ENCODE data around the gene YAP1.

YAP1 gene

DNA sequence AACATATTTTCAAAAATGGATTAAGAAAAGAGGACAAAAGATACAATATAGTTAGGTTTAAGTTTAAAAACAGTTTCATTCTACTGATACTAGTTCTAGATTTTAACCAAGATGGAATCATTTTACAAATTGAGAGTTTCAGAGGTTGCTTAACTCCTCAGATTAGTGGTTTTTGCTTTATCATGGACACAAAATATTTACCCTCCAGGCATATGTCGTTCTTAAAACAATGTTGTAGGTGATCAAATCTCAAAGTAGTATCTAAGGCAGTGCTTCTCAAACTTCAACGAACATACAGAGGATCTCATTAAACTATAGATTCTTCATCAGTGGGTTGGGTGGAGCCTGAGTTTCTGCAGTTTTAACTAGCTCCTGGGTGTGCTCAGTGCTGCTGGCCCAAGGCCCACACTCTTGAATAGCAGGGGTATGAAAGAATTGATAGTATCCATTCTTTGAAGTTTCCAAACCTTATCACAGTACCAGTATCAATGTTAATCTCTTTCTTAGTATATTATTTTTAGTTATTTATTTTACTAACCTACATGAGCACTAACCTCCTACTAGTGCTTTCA is 48.0 kb downstream of the YAP1 start:
- no peak overlapping the region for H3K4me3 Mint-ChIP-seq
- H3K4me1 Mint-ChIP-seq, result no peaks in the 10 kb centered on the region
- DNase-seq (ENCODE audit: low spot score in 2 of 2), result no peak
- no peak overlapping the region for H3K27ac Mint-ChIP-seq
- H3K27me3 Mint-ChIP-seq, result peaks cover under 1% of the 10 kb centered on the region
- ATAC-seq (ENCODE audit: low read depth), result no peak
- H3K36me3 Mint-ChIP-seq, result no peaks in the 10 kb centered on the region
- no peaks in the 10 kb centered on the region for H3K9me3 Mint-ChIP-seq

GRCh38 chr11:102163368-102163767 is 53.1 kb downstream of the YAP1 start:
- no peak overlapping the region for H3K4me3 Mint-ChIP-seq
- ATAC-seq (ENCODE audit: low read depth), result no peak
- no peak for DNase-seq (ENCODE audit: low spot score in 2 of 2)
- no peaks in the 10 kb centered on the region for H3K4me1 Mint-ChIP-seq
- no peaks in the 10 kb centered on the region for H3K36me3 Mint-ChIP-seq
- H3K27ac Mint-ChIP-seq, result no peak overlapping the region
- peaks cover 7% of the 10 kb centered on the region for H3K27me3 Mint-ChIP-seq
- no peaks in the 10 kb centered on the region for H3K9me3 Mint-ChIP-seq

DNA sequence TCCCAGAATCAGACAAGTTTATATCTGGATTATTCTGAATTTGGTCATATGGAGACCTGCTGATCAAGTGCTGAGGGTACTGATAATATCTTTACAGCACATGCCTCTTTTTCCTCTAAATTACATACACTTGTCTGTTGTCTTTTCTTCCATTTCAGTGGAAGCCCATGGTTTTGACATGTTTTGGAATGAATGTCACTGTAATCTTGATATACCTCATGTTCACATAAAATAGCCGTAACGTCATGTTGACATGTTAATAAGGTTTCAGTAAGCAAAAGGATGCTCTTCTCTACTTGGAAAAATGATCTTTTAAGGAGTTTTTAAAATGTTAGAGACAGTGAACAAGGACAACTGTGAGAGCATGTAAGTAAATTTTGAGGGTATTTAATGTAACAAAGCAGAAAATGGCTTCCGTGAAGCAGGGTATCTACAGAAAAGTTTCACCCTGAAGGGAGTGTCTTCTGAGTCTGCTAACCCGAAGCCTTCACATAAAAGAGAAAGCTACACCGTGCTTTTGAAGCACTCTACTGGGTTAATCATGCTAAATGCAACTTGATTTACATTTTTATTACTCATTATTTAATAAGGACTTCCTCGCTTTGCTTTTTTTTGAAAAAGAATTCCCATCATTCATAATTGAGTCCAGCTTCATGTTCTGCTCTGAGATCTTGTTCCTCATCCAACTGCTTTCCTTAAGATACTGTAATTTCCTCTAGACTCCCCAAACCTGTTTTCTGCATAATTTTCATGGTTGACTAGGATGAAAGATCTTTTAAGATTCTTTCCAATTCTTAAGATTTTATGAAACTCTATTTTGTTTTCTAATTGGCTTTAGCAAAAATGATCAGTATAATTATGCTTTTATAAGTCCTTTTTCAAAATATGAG is 56.2 kb downstream of the YAP1 start:
- ATAC-seq (ENCODE audit: low read depth), result no peak
- no peak overlapping the region for H3K27ac Mint-ChIP-seq

GRCh38 chr11:102168481-102168880 is 58.2 kb downstream of the YAP1 start:
- Mint-ChIP-seq H3K27me3 (peaks cover 12% of the 10 kb centered on the region), H3K4me1 (no peaks in the 10 kb centered on the region)

More for the DNA sequence above, 56.2 kb downstream of the YAP1 start:
- Mint-ChIP-seq H3K4me1 (no peaks in the 10 kb centered on the region), H3K27me3 (peaks cover 8% of the 10 kb centered on the region), H3K9me3 (no peaks in the 10 kb centered on the region), H3K4me3 (no peak overlapping the region), H3K36me3 (no peaks in the 10 kb centered on the region)
- DNase-seq (ENCODE audit: low spot score in 2 of 2), result no peak

DNA sequence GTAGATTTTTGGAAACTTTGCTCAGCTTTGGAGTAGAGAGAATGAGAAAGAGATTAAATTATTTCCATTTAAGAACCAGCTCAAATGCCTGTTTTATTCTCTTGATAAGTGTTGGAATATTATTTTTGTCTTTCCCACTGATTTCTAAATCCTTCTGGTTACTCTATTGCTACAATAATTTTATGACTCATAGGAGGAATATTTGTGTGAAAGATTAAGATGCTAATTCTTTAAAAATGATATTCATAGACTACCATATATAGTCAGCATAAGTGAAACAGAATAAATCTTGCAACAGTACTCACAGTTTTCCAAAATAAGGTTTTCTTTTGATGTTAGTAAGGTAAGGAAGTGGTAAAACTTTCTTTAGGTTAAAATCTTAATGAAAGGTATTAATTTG is 60.9 kb downstream of the YAP1 start:
- Mint-ChIP-seq H3K4me3 (no peak overlapping the region), H3K4me1 (no peaks in the 10 kb centered on the region), H3K36me3 (no peaks in the 10 kb centered on the region), H3K27me3 (peaks cover 10% of the 10 kb centered on the region), H3K27ac (no peak overlapping the region), H3K9me3 (no peaks in the 10 kb centered on the region)
- no peak for ATAC-seq (ENCODE audit: low read depth)
- no peak for DNase-seq (ENCODE audit: low spot score in 2 of 2)

More at GRCh38 chr11:102168481-102168880, 58.2 kb downstream of the YAP1 start:
- no peaks in the 10 kb centered on the region for H3K9me3 Mint-ChIP-seq
- H3K36me3 Mint-ChIP-seq, result no peaks in the 10 kb centered on the region
- ATAC-seq (ENCODE audit: low read depth) (no peak), DNase-seq (ENCODE audit: low spot score in 2 of 2) (no peak)
- no peak overlapping the region for H3K27ac Mint-ChIP-seq
- H3K4me3 Mint-ChIP-seq, result no peak overlapping the region

GRCh38 chr11:102172127-102172848 is 62.0 kb downstream of the YAP1 start:
- H3K27me3 Mint-ChIP-seq, result peaks cover 11% of the 10 kb centered on the region
- ATAC-seq (ENCODE audit: low read depth), result no peak
- no peak overlapping the region for H3K4me3 Mint-ChIP-seq
- H3K9me3 Mint-ChIP-seq, result no peaks in the 10 kb centered on the region
- H3K36me3 Mint-ChIP-seq, result no peaks in the 10 kb centered on the region
- no peak for DNase-seq (ENCODE audit: low spot score in 2 of 2)
- H3K27ac Mint-ChIP-seq, result no peak overlapping the region
- no peaks in the 10 kb centered on the region for H3K4me1 Mint-ChIP-seq

- DNase-seq (ENCODE audit: low spot score in 2 of 2), result no peak
- Mint-ChIP-seq H3K4me1 (no peaks in the 10 kb centered on the region), H3K9me3 (no peaks in the 10 kb centered on the region), H3K27me3 (peaks cover 10% of the 10 kb centered on the region), H3K36me3 (no peaks in the 10 kb centered on the region), H3K27ac (no peak overlapping the region), H3K4me3 (no peak overlapping the region)
- no peak for ATAC-seq (ENCODE audit: low read depth)
These were observed 66.9 kb downstream of the YAP1 start for GRCh38 chr11:102177126-102177525.

DNA sequence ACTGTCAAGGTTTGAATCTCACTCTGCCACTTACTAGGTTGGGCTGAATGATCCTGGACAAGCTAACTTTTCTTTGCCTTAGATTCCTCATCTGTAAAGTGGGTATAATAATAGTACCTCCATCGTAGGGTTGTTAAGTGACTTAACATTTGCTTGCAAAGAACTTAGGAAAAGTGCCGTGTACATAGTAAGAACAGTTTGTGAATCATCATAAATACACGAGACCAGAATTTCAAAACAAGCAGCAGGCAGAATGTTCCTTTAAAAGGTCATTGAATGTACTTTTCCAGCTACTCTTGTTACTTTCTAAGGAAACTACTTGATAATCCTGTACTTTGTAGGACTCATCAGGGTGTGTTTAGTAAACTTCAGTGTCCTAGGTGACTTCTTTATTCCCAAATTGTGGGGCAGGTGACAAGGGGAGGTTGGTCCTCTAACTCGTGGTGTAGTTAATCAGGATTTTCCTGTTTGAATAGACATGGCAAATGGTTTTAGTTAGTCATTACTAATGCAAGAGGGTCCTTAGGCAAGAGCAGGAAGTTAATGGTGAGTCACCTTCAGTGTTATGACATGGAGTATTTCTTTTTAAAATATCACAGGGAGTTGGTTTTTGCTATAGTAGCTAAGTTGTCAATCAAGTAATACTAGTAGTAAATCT is 67.9 kb downstream of the YAP1 start:
- Mint-ChIP-seq H3K4me3 (no peak overlapping the region), H3K9me3 (no peaks in the 10 kb centered on the region), H3K27me3 (peaks cover 3% of the 10 kb centered on the region), H3K27ac (no peak overlapping the region), H3K36me3 (no peaks in the 10 kb centered on the region), H3K4me1 (no peaks in the 10 kb centered on the region)
- ATAC-seq (ENCODE audit: low read depth) (no peak), DNase-seq (ENCODE audit: low spot score in 2 of 2) (no peak)

- Mint-ChIP-seq H3K4me1 (no peaks in the 10 kb centered on the region), H3K4me3 (no peak overlapping the region), H3K9me3 (no peaks in the 10 kb centered on the region), H3K36me3 (no peaks in the 10 kb centered on the region), H3K27ac (no peak overlapping the region), H3K27me3 (peaks cover 3% of the 10 kb centered on the region)
- ATAC-seq (ENCODE audit: low read depth), result no peak
- no peak for DNase-seq (ENCODE audit: low spot score in 2 of 2)
These were observed 69.1 kb downstream of the YAP1 start for GRCh38 chr11:102179371-102179770.

- DNase-seq (ENCODE audit: low spot score in 2 of 2), result no peak
- Mint-ChIP-seq H3K4me3 (no peak overlapping the region), H3K27me3 (peaks cover 1% of the 10 kb centered on the region), H3K9me3 (no peaks in the 10 kb centered on the region), H3K36me3 (no peaks in the 10 kb centered on the region), H3K27ac (no peak overlapping the region), H3K4me1 (no peaks in the 10 kb centered on the region)
- no peak for ATAC-seq (ENCODE audit: low read depth)
These were observed 74.2 kb downstream of the YAP1 start for GRCh38 chr11:102184269-102184987.

GRCh38 chr11:102186551-102187191 is 76.4 kb downstream of the YAP1 start:
- Mint-ChIP-seq H3K36me3 (no peaks in the 10 kb centered on the region), H3K27me3 (peaks cover 1% of the 10 kb centered on the region), H3K27ac (no peak overlapping the region), H3K9me3 (no peaks in the 10 kb centered on the region), H3K4me1 (no peaks in the 10 kb centered on the region), H3K4me3 (no peak overlapping the region)
- DNase-seq (ENCODE audit: low spot score in 2 of 2) (no peak), ATAC-seq (ENCODE audit: low read depth) (no peak)

DNA sequence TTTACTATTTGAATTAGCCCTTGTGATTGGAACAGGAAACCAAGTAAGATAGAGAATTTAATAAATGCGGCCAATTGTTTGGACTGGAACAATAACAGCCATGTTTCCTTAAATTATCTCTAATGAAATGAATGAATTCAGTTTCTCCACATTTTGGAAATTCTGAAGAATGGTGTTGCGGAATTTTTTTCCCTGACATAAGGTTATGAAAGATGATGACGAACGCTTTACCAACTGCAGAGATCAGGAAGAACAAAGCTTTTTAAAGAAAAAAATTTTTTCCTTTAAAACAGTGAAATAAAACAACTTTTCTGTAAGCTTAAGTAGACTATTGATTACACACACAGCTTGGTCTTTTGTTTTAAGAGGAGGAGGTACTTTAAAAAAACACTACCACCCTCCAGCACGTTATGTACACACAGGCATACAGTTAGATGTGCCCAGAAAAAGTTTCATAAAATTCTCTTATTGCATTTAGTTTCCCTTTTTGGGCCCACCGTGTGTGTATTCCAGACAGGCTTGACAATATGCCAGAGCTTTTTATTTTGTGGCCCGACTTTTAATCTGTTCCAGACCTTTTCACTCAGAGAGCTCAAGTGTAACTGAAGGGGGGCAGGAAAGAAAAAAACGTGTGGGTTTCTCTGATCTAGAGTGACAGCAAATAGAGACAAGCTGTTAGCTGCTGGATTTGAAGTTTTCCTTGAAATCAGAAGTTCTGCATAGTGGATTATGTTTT is 77.3 kb downstream of the YAP1 start:
- Mint-ChIP-seq H3K27me3 (peaks cover 1% of the 10 kb centered on the region), H3K9me3 (no peaks in the 10 kb centered on the region), H3K36me3 (no peaks in the 10 kb centered on the region), H3K4me1 (no peaks in the 10 kb centered on the region), H3K27ac (no peak overlapping the region), H3K4me3 (no peak overlapping the region)
- DNase-seq (ENCODE audit: low spot score in 2 of 2), result no peak
- no peak for ATAC-seq (ENCODE audit: low read depth)

DNA sequence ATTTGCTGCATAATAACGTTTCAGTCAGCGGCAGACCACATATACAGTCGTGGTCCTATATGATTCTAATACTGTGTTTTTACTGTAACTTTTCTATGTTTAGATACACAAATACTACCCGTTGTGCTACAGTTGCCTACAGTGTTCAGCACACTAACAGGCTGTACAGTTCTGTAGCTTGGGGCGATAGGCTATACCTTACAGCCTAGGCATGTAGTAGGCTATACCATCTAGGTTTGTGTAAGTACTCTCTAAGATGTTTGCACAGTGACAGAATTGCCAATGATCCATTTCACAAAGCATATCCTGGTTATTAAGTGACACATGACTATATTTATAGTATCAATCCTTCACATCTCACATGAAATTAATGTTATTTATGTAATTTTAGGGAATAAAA is 78.2 kb downstream of the YAP1 start:
- no peak for DNase-seq (ENCODE audit: low spot score in 2 of 2)
- Mint-ChIP-seq H3K36me3 (no peaks in the 10 kb centered on the region), H3K27ac (no peak overlapping the region), H3K4me3 (no peak overlapping the region), H3K9me3 (no peaks in the 10 kb centered on the region), H3K27me3 (peaks cover 1% of the 10 kb centered on the region), H3K4me1 (no peaks in the 10 kb centered on the region)
- ATAC-seq (ENCODE audit: low read depth), result no peak

Measured in memory B cell (primary cell).